Keratinocyte (primary cell): ENCODE results near the gene TRIM56. TPM values are rescaled to one million over a fixed set of nuclear protein-coding genes. Genes with fewer than 3 reads are reported as not detected.

ENCODE experiments used
- DNase-seq: peaks from one replicate; pipeline ENCODE4 v3.0.0-alpha.2; 2011; ENCODE audit warnings: low read depth, missing footprints, low spot score
- FAIRE-seq: peaks from 2 replicates; lab custom pipeline; 2011; peaks lifted over from hg19 to GRCh38; lab: Jason Lieb, UNC
- H2AFZ ChIP-seq: 2 replicates; pipeline ENCODE4 v1.6.0; 2012; ENCODE audit warnings: low read length, control low read depth, inconsistent platforms; ENCODE audit not compliant: control insufficient read depth
- H3K27ac ChIP-seq: 2 replicates; pipeline ENCODE4 v1.5.1; 2011; ENCODE audit warnings: low read length; ENCODE audit not compliant: control insufficient read depth, insufficient read depth
- H3K27me3 ChIP-seq: 3 replicates; pipeline ENCODE4 v1.6.0; 2011; ENCODE audit warnings: low read length; ENCODE audit not compliant: control insufficient read depth, insufficient read depth; ENCODE audit errors: extremely low read depth
- H3K36me3 ChIP-seq, 2 experiments: 2 replicates in 1 of 2; 3 replicates in 1 of 2; pipeline ENCODE4 v1.5.1; 2011; ENCODE audit warnings: low read length in 2 of 2, mild to moderate bottlenecking in 1 of 2; ENCODE audit not compliant: control insufficient read depth in 2 of 2, insufficient read depth in 2 of 2; ENCODE audit errors: extremely low read depth in 1 of 2
- H3K4me1 ChIP-seq: 3 replicates; pipeline ENCODE4 v1.5.1; 2011; ENCODE audit warnings: low read length; ENCODE audit not compliant: control insufficient read depth, insufficient read depth; ENCODE audit errors: extremely low read depth
- H3K4me2 ChIP-seq: 3 replicates; pipeline ENCODE4 v1.6.0; 2011; ENCODE audit warnings: low read depth, low read length; ENCODE audit not compliant: control insufficient read depth, insufficient read depth; ENCODE audit errors: extremely low read depth
- H3K4me3 ChIP-seq, 3 experiments: fragments of 200-600 bp in 1 of 3; sonication (generic) in 1 of 3; 2 replicates in 2 of 3; 3 replicates in 1 of 3; pipeline ENCODE4 v1.5.1; 2011 to 2016; ENCODE audit warnings: low read length in 3 of 3, mild to moderate bottlenecking in 3 of 3, control low read depth in 2 of 3, inconsistent platforms in 1 of 3, low read depth in 1 of 3, mixed read lengths in 1 of 3, mixed run types in 1 of 3, moderate library complexity in 1 of 3; ENCODE audit not compliant: control insufficient read depth in 2 of 3, insufficient read depth in 2 of 3; ENCODE audit errors: extremely low read depth in 1 of 3
- H3K79me2 ChIP-seq: 2 replicates; pipeline ENCODE4 v1.6.0; 2012; ENCODE audit warnings: low read length; ENCODE audit not compliant: control insufficient read depth, insufficient read depth
- H3K9ac ChIP-seq: 3 replicates; pipeline ENCODE4 v1.6.0; 2011; ENCODE audit warnings: low read length; ENCODE audit not compliant: control insufficient read depth, insufficient read depth; ENCODE audit errors: extremely low read depth
- H3K9me1 ChIP-seq: 3 replicates; pipeline ENCODE4 v1.6.0; 2011; ENCODE audit warnings: low read length; ENCODE audit not compliant: control insufficient read depth, insufficient read depth; ENCODE audit errors: extremely low read depth
- H3K9me3 ChIP-seq: 2 replicates; pipeline ENCODE4 v1.5.1; 2012; ENCODE audit warnings: low read depth, low read length; ENCODE audit not compliant: control insufficient read depth
- H4K20me1 ChIP-seq: 3 replicates; pipeline ENCODE4 v1.6.0; 2011; ENCODE audit warnings: low read length; ENCODE audit not compliant: control insufficient read depth, insufficient read depth; ENCODE audit errors: extremely low read depth
- EZH2 ChIP-seq: IDR thresholded peaks from one replicate; pipeline ENCODE4 v1.6.1; 2012; ENCODE audit warnings: inconsistent platforms, mild to moderate bottlenecking, low read length, moderate library complexity
- dilution Hi-C: fragments of 300-500 bp; cut with MboI; formaldehyde crosslinking; loops from one replicate; pipeline ENCODE4 v1.7.0; 2020; ENCODE audit warnings: low sequenced_read_pairs; ENCODE audit not compliant: extremely low pct_ligation_motif_present
- polyA plus RNA-seq, 5 experiments: library from polyadenylated mRNA; depleted of rRNA in 3 of 5; stranded (reverse) in 3 of 5; stranded (forward) in 1 of 5; unstranded in 1 of 5; fragments of >200 nt; gene quantifications; 1 replicate in 1 of 5; 2 replicates in 3 of 5; 3 replicates in 1 of 5; pipeline versions ENCODE4 v1.2.1 to v1.2.3, GENCODE V29; 2011 to 2012; ENCODE audit warnings: missing spikeins in 2 of 5, low read depth in 1 of 5, low replicate concordance in 1 of 5
- TF ChIP-seq, protein P1 (sequence below), 3 experiments: IDR thresholded peaks in 1 of 3; conservative IDR thresholded peaks in 1 of 3; optimal IDR thresholded peaks in 1 of 3; 2 replicates in 2 of 3; 3 replicates in 1 of 3; pipeline versions ENCODE3 to v1.5.1; 2011; ENCODE audit warnings: low read length in 3 of 3, mild to moderate bottlenecking in 3 of 3, moderate library complexity in 2 of 3, control low read depth in 1 of 3, inconsistent platforms in 1 of 3; ENCODE audit not compliant: insufficient read depth in 2 of 3; ENCODE audit errors: extremely low read depth in 1 of 3

TRIM56 gene
- polyA plus RNA-seq, 1 donor (not counting 4 experiments of a cell fraction or from before 2014, with no cell fraction given) = 3.6 TPM

GRCh38 chr7:101125989-101126650 is 40.8 kb downstream of the TRIM56 start:
- FAIRE-seq (no peak), DNase-seq (no peak)
- no peak for TF ChIP-seq EZH2
- TF ChIP-seq, protein P1, sequence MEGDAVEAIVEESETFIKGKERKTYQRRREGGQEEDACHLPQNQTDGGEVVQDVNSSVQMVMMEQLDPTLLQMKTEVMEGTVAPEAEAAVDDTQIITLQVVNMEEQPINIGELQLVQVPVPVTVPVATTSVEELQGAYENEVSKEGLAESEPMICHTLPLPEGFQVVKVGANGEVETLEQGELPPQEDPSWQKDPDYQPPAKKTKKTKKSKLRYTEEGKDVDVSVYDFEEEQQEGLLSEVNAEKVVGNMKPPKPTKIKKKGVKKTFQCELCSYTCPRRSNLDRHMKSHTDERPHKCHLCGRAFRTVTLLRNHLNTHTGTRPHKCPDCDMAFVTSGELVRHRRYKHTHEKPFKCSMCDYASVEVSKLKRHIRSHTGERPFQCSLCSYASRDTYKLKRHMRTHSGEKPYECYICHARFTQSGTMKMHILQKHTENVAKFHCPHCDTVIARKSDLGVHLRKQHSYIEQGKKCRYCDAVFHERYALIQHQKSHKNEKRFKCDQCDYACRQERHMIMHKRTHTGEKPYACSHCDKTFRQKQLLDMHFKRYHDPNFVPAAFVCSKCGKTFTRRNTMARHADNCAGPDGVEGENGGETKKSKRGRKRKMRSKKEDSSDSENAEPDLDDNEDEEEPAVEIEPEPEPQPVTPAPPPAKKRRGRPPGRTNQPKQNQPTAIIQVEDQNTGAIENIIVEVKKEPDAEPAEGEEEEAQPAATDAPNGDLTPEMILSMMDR (optimal IDR thresholded peaks at IDR 0.05 in 1 of 3, IDR thresholded peaks at IDR 0.05 in 1 of 3, conservative IDR thresholded peaks at IDR 0.05 in 1 of 3; ENCODE audit: extremely low read depth in 1 of 3, insufficient read depth in 2 of 3, low read length in 3 of 3) = no peak
- H3K9me1 ChIP-seq = peaks cover 2% of the 10 kb centered on the region
- peak overlapping the region in 2 of 3 experiments; percentile 2 to 86 for H3K4me3 ChIP-seq
- peaks cover 49% of the 10 kb centered on the region for H3K4me1 ChIP-seq
- peak overlapping the region; percentile 58 for H2AFZ ChIP-seq
- no peaks in the 10 kb centered on the region for H3K9me3 ChIP-seq
- H3K4me2 ChIP-seq = peak overlapping the region; percentile 93
- dilution Hi-C loops = no loop called here
- peaks cover 13 to 23% of the 10 kb centered on the region in 2 experiments for H3K36me3 ChIP-seq
- H3K9ac ChIP-seq = peak overlapping the region; percentile 83
- peak overlapping the region; percentile 88 for H3K27ac ChIP-seq
- peaks cover 17% of the 10 kb centered on the region for H3K79me2 ChIP-seq
- no peaks in the 10 kb centered on the region for H3K27me3 ChIP-seq
- peaks cover 5% of the 10 kb centered on the region for H4K20me1 ChIP-seq

- Histone ChIP-seq H2AFZ (peak within 1 kb of the TSS; percentile 58), H3K4me2 (peak within 1 kb of the TSS; percentile 93), H3K9ac (peak within 1 kb of the TSS; percentile 83), H3K4me1 (peaks cover 43% of the 10 kb centered on the region), H3K36me3 (peaks cover 15 to 28% of the 10 kb centered on the region in 2 experiments), H3K27me3 (no peaks in the 10 kb centered on the region), H4K20me1 (peaks cover 5% of the 10 kb centered on the region), H3K4me3 (peak within 1 kb of the TSS; percentile 45 to 86 (median 78)), H3K79me2 (peaks cover 17% of the 10 kb centered on the region), H3K9me3 (no peaks in the 10 kb centered on the region), H3K9me1 (peaks cover 2% of the 10 kb centered on the region), H3K27ac (peak within 1 kb of the TSS; percentile 88)
- TF ChIP-seq EZH2 = no peak
- TF ChIP-seq, protein P1 (optimal IDR thresholded peaks at IDR 0.05 in 1 of 3, IDR thresholded peaks at IDR 0.05 in 1 of 3, conservative IDR thresholded peaks at IDR 0.05 in 1 of 3; ENCODE audit: extremely low read depth in 1 of 3, insufficient read depth in 2 of 3, low read length in 3 of 3) = peak in 1 of 3 experiments; percentile 22
- DNase-seq (peak; percentile 99), FAIRE-seq (peak; percentile 84)
- dilution Hi-C loops = no loop called here
Measured at GRCh38 chr7:101126651-101127459, 41.6 kb downstream of the TRIM56 start, which contains the start of gene SERPINE1. Gene SERPINE1, plus strand, starts transcription at chr7:101127104. Its CDS starts 1,290 bp downstream, at chr7:101128394.
